ENCODE data around the gene PXDN.
"Not testable (repeated sequence)": the region's sequence is repeated elsewhere in the genome, so short reads cannot be mapped to it uniquely, and the experiment has no call there.

DNA sequence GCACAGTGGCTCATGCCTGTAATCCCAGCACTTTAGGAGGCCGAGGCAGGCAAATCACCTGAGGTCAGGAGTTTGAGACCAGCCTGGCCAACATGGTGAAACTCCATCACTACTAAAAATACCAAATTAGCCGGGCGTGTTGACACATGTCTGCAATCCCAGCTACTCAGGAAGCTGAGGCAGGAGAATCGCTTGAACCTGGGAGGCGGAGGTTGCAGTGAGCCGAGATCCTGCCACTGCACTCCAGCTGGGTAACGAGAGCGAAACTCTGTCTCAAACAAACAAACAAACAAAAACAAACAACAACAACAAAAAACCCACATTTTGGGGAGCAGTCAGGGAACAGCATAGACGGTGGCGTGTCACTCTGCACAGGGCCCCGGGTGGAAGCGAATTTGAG lies 12.8 kb upstream of the PXDN start:
- not testable (repeated sequence) for TF ChIP-seq YY1 (IDR thresholded peaks at IDR 0.05; ENCODE audit: low read depth, low read length); ZNF217 (IDR thresholded peaks at IDR 0.05); RELA (IDR thresholded peaks at IDR 0.05; ENCODE audit: borderline replicate concordance, partially characterized antibody); NBN (IDR thresholded peaks at IDR 0.05); EP300 (IDR thresholded peaks at IDR 0.05; ENCODE audit: borderline replicate concordance in 1 of 2, control insufficient read depth in 1 of 2, low read depth in 2 of 2, low read length in 2 of 2); EGR1 (IDR thresholded peaks at IDR 0.05; ENCODE audit: borderline replicate concordance in 1 of 2, low read depth in 2 of 2, low read length in 2 of 2); RCOR1 (conservative IDR thresholded peaks at IDR 0.05; ENCODE audit: low read depth, low read length); POLR2A (IDR thresholded peaks at IDR 0.05; ENCODE audit: low read depth, low read length); JUND (IDR thresholded peaks at IDR 0.05; ENCODE audit: low read depth, low read length); CBX3 (IDR thresholded peaks at IDR 0.05; ENCODE audit: borderline replicate concordance, low read depth); DPF2 (IDR thresholded peaks at IDR 0.05)
- TF ChIP-seq, protein P1, sequence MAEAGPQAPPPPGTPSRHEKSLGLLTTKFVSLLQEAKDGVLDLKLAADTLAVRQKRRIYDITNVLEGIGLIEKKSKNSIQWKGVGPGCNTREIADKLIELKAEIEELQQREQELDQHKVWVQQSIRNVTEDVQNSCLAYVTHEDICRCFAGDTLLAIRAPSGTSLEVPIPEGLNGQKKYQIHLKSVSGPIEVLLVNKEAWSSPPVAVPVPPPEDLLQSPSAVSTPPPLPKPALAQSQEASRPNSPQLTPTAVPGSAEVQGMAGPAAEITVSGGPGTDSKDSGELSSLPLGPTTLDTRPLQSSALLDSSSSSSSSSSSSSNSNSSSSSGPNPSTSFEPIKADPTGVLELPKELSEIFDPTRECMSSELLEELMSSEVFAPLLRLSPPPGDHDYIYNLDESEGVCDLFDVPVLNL (IDR thresholded peaks at IDR 0.05; ENCODE audit: low read depth, low read length) = not testable (repeated sequence)
- TF ChIP-seq, protein P2, sequence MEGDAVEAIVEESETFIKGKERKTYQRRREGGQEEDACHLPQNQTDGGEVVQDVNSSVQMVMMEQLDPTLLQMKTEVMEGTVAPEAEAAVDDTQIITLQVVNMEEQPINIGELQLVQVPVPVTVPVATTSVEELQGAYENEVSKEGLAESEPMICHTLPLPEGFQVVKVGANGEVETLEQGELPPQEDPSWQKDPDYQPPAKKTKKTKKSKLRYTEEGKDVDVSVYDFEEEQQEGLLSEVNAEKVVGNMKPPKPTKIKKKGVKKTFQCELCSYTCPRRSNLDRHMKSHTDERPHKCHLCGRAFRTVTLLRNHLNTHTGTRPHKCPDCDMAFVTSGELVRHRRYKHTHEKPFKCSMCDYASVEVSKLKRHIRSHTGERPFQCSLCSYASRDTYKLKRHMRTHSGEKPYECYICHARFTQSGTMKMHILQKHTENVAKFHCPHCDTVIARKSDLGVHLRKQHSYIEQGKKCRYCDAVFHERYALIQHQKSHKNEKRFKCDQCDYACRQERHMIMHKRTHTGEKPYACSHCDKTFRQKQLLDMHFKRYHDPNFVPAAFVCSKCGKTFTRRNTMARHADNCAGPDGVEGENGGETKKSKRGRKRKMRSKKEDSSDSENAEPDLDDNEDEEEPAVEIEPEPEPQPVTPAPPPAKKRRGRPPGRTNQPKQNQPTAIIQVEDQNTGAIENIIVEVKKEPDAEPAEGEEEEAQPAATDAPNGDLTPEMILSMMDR (IDR thresholded peaks at IDR 0.05 in 2 of 3, conservative IDR thresholded peaks at IDR 0.05 in 1 of 3; ENCODE audit: control insufficient read depth in 2 of 3, extremely low read depth in 1 of 3, insufficient read depth in 1 of 3, low read depth in 3 of 3, low read length in 3 of 3) = not testable (repeated sequence)
- TF ChIP-seq, protein P3, sequence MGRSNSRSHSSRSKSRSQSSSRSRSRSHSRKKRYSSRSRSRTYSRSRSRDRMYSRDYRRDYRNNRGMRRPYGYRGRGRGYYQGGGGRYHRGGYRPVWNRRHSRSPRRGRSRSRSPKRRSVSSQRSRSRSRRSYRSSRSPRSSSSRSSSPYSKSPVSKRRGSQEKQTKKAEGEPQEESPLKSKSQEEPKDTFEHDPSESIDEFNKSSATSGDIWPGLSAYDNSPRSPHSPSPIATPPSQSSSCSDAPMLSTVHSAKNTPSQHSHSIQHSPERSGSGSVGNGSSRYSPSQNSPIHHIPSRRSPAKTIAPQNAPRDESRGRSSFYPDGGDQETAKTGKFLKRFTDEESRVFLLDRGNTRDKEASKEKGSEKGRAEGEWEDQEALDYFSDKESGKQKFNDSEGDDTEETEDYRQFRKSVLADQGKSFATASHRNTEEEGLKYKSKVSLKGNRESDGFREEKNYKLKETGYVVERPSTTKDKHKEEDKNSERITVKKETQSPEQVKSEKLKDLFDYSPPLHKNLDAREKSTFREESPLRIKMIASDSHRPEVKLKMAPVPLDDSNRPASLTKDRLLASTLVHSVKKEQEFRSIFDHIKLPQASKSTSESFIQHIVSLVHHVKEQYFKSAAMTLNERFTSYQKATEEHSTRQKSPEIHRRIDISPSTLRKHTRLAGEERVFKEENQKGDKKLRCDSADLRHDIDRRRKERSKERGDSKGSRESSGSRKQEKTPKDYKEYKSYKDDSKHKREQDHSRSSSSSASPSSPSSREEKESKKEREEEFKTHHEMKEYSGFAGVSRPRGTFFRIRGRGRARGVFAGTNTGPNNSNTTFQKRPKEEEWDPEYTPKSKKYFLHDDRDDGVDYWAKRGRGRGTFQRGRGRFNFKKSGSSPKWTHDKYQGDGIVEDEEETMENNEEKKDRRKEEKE (IDR thresholded peaks at IDR 0.05) = not testable (repeated sequence)

Measured in GM12878 (cell line).